DMS 273 (cell line): Measurements from ENCODE around the gene NFATC1.
A peak's percentile ranks its signal among the peaks of the same experiment; 100 is the strongest.
"Not testable (repeated sequence)": the region's sequence is repeated elsewhere in the genome, so short reads cannot be mapped to it uniquely, and the experiment has no call there.

Experiments
- DNase-seq: peaks from one replicate; lab custom pipeline; 2025; ENCODE audit not compliant: unreplicated experiment; lab: John Stamatoyannopoulos, UW

The NFATC1 gene

DNA sequence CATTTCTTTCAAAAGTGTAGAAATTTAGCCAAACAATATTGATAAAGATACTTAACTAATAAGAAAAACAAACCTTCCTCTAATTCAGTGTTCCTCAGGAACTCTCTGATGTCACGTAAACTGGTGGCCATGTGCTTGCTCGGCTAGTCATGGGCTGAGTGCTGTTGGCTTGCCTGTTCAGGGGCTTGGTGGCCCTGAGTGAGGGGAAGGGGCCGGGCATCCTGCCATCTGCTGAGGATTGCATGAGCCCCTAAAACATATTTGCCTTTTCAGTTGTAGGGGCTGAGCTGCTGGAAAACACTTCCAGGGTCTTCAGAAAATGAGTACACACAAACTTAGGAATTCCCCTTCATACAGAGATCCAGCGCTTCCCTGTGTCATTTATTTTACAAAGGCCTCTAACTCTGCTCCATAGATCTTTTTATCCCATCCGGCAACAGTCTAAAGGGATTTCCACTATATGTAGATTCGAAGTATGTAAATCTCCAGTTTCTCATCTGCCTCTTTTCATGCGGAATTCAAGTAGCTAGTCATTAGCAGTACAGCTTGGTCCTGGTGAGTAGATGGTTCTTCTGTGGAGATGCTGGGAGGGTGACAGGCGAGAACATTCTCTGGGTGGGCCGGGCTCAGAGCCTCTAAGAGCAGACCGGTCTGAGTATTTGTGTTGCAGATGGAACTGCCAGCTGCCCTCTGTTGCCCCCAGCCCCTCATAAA is 20.1 kb upstream of the NFATC1 start:
- no peak for DNase-seq

DNA sequence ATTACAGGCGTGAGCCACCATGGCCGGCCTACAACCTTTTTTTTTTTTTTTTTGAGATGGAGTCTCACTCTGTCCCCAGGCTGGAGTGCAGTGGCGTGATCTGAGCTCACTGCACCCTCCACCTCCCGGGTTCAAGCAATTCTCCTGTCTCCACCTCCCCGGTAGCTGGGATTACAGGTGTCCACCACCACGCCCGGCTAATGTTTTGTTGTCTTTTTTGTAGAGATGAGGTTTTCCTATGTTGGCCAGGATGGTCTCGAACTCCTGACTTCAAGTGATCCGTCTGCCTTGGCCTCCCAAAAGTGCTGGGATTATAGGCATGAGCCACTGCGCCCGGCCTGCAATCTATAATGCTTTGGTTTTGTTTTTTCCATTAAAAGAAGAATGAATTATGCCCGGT is 19.1 kb upstream of the NFATC1 start:
- not testable (repeated sequence) for DNase-seq

- no peak for DNase-seq
Observed at GRCh38 chr18:79377187-79377891, 18.4 kb upstream of the NFATC1 start.

DNA sequence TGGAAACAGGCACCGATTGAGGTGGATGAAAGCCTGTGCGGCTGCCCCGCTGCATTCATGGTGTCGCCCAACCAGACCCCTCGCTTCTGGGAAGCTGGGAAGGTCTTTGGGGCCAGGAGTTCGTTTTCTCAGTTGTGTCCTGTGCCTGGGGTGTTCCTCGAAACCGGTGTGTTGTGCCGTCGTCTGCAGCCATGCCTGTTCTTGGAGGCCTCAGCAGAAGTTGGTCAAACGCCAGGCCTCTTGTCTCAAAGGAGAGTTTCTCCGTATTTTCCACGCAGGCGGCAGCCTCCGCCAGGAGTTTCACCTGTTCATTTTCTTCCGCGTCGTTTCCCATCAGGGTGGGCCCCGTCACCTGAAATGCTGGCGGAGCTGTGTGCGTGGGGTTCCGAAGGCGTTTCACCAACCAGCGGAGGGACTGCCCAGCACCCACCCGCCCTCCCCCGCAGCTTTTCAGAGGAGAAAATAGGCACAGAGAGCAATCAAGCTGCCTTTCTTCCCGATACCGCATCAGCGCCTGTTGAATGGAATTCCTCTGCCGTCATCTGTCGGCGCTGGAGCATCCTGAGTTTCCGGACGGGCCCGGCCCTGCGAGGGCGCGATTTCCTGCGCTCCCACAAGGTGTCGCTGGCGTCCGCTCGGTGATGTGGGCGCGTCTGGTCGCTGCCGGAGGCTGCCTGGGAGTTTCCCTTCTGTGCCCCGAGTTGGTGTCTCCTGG is 17.0 kb upstream of the NFATC1 start:
- DNase-seq, result peak; percentile 87

GRCh38 chr18:79379251-79379905 is 16.4 kb upstream of the NFATC1 start:
- no peak for DNase-seq

DNA sequence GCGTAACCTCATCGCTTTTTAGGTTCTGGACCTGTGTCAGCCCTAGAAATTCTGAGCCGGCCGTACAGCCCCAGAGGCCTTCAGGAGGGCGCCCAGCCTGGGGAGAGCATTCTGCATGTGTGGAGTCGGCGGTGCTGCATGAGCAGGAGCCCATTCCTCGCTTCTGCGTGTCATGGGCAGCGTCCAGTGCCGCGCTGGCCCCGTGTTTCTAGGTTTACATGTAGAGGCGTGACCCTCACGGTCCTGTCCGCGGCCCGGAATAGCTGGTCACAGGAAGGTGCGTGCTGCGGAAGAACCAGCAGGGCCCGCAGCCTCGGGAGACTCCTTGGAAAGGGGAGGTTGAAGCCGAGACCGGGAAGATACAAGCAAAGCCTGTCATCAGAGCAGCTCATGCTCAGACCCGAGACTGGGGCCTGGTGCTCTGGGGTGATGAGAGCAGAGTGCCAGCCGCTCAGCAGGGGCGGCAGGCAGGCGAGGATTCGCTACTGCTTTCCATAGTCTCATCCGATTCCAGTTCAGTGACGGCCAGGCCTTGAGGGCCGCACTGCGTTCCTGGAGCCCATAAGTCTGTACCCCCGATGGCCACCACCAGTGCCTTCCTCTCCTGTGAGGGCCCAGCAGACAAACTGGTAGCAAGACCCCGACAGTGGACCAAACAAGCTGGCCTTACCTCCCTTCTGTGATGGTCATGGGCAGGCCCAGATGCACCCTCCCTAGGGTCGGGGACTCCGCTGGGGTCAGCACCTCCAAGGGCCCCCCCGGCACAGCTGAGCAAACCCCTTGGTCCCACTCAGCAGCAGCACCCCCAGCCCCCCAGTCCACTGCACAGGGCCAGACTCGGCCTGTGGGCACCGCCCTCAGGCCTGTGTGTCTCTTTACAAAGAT is 15.6 kb upstream of the NFATC1 start:
- no peak for DNase-seq

GRCh38 chr18:79380816-79381806 is 14.6 kb upstream of the NFATC1 start:
- peak; percentile 77 for DNase-seq

- no peak for DNase-seq
Observed at GRCh38 chr18:79381811-79382311, 13.9 kb upstream of the NFATC1 start.

- peak; percentile 23 for DNase-seq
Observed at GRCh38 chr18:79382681-79383387, 12.9 kb upstream of the NFATC1 start.

DNA sequence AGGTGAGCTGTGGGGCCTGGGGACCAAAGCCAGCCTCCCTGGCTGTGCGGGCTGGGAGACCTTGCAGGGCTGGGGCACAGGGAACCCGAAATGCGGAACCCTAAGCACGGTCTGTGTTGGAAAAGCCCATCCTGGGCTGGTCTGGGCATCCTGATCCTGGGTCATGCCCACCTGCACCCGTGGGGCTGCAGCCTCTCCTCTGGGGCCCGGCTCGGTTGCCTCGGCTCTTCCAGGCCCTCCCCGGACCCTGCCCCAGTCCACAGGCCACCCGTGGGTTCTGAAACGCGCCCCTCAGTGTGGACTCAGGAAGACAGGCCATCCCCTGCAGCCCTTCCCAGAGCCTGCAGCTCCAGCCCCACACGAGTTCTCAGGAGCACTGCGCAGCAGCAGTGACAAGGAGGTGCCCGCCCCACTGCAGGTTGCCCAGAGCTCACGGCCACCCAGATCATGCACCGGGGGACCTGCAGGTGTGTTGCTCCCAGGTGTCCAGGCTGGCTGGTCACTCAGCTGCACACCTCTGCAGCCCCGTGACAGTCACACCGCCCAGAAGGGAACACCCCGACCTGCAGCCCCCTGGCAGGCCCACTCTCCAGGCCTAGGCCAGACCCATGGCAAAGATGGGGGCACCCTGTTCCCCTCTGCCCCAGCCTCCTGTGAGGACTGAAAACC is 12.2 kb upstream of the NFATC1 start:
- DNase-seq, result no peak

DNA sequence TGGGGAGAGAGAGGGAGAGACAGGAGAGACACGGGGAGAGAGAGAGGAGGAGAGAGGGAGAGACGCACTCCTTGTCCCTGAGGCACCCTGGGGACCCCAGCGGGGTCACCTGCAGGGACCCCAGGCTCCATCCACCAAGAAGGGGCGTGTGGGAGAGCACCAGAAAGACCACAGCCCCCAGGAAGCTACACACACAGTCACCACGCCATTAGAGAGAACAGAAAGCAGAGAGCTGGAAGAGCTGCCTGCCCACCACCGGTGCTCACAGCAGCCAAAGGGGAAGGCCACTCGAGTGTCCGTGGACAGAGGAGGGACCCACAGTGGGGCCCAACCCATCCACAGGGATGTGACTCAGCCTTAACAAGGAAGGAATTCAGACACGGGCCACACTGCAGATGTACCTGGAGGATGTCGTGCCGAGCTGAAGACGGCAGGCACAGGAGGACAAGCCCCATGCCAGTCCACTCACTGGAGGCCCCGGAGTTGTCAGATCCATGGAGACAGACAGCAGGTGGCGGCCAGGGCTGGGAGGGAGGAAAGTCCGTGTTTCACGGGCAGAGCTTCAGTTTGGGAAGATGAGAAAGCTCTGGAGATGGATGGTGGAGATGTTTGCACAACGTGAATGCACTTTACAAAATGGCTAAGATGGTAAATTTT is 11.5 kb upstream of the NFATC1 start:
- no peak for DNase-seq

DNA sequence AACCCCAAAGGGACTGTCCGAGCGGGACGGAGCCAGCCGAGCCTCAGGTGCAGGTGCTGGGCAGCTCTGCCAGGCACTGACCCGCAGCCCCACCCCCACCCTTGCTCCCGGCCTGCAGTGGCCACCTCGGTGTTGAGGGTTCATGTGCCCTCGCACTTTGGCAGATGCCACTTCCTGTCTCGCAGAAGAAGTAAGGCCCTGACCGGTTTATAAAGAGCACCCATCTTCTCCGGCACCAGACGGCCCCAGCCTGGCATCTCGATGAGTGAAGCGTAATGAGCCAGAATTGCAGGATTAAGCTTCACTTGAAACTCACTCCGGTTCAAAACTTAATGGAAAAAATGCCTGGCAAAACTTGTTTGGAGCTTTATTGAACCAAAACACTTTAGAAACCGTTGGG is 10.9 kb upstream of the NFATC1 start:
- DNase-seq, result no peak

DNA sequence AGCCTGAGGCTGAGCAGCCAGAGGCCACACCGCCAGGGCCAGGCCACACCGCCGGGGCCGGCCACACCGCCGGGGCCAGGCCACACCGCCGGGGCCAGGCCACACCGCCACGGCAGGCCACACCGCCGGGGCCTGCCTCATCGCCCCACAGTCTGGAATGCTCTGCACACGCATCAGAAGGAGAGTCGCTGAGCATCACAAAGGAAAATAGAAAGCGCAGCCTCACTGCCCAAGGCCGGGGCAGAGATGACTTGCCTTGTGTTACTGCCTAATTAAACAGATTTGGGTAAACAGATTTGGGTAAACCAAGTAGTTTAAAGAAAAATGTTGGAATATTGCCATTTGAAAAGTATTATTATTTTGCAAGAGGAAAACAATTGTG is 10.4 kb upstream of the NFATC1 start:
- DNase-seq, result no peak

GRCh38 chr18:79385708-79386341 is 9.9 kb upstream of the NFATC1 start:
- peak; percentile 85 for DNase-seq

- DNase-seq, result no peak
Observed at GRCh38 chr18:79386547-79386946, 9.2 kb upstream of the NFATC1 start.

- DNase-seq, result no peak
Observed at GRCh38 chr18:79387214-79387613, 8.5 kb upstream of the NFATC1 start.

DNA sequence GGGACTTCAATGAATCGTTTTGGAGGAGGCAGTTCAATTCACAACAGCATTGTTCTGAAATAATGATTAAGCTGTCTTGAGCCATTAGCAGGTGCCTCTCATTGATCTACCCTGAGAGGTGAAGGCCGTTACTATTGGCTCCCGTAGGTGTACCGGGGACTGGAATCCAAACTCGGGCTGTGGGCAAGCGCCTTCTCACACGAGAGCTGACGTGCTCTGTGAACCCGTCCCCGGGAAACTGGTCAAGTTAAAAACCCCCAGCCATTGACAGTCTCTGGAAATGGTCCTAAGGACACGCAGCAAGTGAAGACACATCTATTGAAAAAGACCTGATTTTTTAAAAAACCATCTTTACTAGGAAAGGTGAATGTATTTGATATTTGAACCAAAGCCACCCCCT is 8.1 kb upstream of the NFATC1 start:
- no peak for DNase-seq
